ENCODE results near the gene AREG.
"Not testable (repeated sequence)": the region's sequence is repeated elsewhere in the genome, so short reads cannot be mapped to it uniquely, and the experiment has no call there.

The AREG gene, protein sequence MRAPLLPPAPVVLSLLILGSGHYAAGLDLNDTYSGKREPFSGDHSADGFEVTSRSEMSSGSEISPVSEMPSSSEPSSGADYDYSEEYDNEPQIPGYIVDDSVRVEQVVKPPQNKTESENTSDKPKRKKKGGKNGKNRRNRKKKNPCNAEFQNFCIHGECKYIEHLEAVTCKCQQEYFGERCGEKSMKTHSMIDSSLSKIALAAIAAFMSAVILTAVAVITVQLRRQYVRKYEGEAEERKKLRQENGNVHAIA

GRCh38 chr4:74444891-74445642 is at the start of gene AREG:
AREG (plus strand) TSS chr4:74445136; CDS start chr4:74445346, 210 bp downstream.
- peak; percentile 46 for DNase-seq

GRCh38 chr4:74395633-74396032 is 49.3 kb upstream of the AREG start:
- DNase-seq = no peak

DNA sequence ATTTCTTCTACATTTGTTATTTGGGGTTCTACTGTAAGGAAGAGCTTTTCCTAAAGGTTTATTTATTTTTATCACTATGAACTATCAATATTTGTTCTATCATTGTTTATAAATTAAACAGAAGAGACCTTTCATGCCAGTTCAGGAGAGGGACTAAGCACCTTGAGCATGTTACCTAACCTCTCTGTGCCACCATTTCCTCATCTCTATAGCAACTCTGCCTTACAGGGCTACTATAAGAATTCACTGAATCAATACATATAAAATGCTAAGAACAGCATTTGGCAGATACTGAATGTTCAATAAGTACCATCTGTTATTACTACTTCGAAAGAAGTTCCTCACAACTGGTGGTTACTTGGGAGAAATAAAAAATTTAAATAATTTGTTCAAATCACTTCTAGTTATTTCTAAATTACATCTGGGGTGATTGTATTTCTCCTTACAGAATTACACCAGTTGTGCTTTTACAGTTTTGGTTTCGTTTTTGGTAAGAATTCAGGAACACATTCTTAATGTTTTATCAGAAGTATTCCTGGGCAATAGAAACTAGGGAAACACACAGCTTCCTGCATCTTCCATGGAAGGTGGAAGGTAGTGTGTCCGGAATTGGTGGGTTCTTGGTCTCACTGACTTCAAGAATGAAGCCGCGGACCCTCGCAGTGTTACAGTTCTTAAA is 47.0 kb upstream of the AREG start:
- no peak for DNase-seq

GRCh38 chr4:74398894-74399589 is 45.9 kb upstream of the AREG start:
- not testable (repeated sequence) for DNase-seq

- DNase-seq = no peak
These were observed 44.5 kb upstream of the AREG start for GRCh38 chr4:74400395-74400794.

- DNase-seq = no peak
These were observed 42.1 kb upstream of the AREG start for GRCh38 chr4:74402692-74403456.

DNA sequence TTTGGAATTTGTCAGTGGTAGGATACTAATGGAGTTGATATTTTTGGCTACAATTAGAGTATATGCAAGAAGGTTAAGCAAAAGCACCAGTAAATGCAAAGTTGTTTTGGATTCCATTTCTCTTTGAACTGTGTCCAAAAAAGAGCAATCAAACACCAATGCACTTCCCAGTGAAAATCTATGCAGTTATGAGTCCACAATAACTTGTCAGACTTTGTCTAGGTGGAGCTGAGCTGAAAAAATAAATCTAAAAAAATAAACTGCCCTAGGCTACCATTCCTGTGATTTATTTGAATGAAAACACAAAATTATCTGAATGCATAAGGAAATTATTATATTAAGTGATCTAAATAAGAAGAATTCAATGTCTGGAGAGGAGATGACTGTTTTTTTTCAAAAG is 37.0 kb upstream of the AREG start:
- no peak for DNase-seq

DNA sequence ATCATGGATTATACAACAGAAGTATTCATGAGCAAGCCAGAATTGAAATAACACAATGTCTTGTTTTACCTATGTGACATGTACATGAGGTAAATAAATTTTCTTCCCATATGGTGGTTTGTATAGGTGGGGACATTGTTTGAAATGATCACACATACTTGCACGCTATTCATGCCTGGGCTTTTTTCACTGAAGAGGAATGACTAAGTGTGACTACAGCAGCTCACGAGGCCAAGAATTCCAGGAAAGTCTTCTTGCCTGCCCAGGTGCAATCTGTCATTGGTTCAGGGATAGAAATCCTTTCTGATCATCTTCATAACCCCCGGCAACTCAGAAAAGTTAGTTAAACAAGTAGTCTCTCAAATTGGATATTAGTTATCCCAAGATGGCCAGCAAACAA is 36.3 kb upstream of the AREG start:
- DNase-seq = no peak

DNA sequence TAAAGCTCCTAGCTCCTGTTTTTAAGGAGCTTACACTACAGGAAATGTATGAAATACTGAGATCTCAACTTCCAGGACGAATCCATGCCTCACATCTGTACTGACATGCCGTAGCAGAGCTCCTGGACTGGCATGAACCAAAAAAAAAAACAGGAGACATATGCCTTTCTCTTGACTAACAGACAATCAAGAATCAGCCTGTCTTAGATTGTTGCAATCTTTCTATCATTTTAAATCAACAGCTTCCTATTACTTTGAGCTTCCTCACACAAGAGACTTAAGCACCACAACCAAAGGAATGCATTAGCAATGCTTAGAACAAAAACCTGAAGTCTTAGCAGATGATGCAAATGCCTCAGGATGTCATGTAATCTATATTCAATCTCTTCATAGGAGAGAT is 34.7 kb upstream of the AREG start:
- no peak for DNase-seq

- no peak for DNase-seq
These were observed 32.7 kb upstream of the AREG start for GRCh38 chr4:74412225-74412624.

DNA sequence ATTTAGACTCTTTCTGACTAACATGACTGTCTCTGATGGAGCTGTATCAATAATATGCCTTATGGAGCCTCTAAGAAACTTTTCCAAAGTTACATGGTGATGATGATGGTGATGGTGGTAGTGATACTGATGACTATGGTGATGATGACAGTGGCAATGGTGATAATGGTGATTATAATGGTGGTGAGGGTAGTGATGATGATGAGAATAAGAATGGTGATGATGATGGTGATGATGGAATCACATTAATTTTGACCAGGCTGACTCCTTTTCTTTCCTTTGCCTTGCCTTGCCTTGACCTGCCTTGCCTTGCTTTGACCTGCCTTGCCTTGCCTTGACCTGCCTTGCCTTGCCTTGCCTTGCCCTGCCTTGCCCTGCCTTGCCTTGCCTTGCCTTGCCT is 31.7 kb upstream of the AREG start:
- no peak for DNase-seq

GRCh38 chr4:74414149-74414809 is 30.7 kb upstream of the AREG start:
- no peak for DNase-seq

GRCh38 chr4:74415602-74416300 is 29.2 kb upstream of the AREG start:
- no peak for DNase-seq

GRCh38 chr4:74418063-74418670 is 26.8 kb upstream of the AREG start:
- no peak for DNase-seq

DNA sequence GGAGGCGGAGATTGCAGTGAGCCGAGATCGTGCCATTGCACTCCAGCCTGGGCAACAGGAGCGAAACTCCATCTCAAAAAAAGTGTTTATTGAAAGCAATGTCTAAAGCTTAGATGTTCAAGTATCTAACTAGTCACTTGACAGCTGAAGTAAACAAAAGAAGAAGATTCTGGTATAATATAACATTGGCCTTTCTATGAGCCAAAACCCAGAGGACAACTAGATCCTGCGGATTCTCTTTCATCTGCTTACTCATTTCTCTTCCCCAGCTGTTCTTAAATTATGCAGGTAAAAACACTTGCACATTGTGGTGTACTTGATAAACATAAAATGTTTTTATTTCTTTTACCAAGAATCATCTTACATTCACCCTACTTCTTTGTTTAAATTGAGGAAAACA is 24.1 kb upstream of the AREG start:
- no peak for DNase-seq

DNA sequence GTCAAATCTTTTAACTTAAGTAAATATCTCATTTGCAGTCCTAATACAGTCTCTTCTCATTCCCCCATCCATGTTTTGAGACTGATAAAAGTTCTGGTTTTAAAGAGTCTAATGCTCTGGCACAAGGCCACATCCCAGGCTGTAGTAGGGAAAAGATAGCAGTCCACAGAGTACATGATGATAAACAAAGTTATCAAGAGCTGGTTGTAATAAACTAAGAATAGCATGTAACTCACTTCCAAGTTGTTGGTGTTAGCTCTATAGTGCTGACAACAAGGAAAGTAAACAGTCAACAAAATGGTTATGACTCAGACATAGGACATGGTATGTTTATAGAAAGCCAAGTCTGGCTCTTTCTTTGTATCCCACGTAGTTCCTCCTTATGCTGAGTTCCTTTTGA is 21.8 kb upstream of the AREG start:
- DNase-seq = no peak

DNA sequence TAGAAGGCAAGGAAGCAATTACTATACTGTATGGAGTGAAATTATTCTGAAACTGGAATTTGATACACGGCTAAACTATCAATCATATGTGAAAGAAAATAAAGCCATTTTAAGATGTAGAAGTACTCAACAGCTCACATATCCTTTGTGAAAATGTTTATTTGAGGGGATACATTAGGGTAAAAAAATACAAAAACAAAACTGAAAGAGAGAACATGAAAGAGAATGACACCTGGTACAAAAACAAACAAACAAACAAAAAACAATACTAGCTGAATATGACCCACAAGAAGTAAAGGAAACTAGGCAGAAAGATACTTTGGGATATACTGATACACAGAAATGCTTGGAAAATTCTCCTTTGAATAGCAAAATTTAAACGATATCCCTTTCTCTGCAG is 20.8 kb upstream of the AREG start:
- no peak for DNase-seq

DNA sequence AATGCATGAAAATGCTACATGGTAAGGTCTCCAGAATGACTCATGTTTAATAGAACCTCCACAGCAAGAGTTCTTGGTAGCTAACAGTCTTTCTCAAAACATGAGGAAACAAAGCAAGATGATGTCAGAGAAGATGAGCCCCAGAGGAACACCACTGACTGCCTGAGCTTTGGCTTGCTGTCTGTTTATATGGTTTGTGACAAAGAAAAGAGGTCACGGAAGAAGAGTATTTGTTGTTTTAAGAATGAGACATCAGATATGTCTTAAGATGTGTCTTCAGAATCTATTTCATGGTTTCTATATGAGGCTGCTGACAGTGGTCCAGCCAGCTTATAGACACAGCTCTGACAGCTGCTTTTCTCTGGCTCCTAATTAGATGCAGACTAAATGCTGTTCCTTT is 18.8 kb upstream of the AREG start:
- no peak for DNase-seq

DNA sequence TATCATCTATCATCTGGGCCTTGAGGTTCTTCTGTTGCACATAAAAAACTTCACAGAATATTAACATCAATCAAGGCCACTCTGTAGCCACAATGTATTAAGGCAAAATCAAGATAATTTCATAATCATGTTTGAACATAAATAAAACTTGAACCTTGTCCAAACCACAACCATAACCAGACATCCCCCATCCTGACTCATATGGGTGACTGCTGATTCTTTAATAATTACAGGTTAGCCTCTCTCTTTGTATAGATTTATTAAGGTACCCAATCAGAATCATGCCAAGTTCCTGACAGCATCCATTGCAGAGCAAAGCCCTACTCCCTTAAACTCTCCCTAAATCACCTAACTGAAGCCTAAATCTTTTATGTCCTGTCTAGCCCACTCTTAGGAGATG is 16.7 kb upstream of the AREG start:
- no peak for DNase-seq

GRCh38 chr4:74431113-74431826 is 13.7 kb upstream of the AREG start:
- no peak for DNase-seq

Measured in NCI-H774 (cell line).